ENCODE measurements around the gene NRTN. TPM values are rescaled to one million over a fixed set of nuclear protein-coding genes. Genes with fewer than 3 reads are reported as not detected.

NRTN gene
- total and polyA plus RNA-seq, 2 donors (not counting 3 experiments of a cell fraction or from before 2014, with no cell fraction given): 0.41 TPM; not detected in 1

DNA sequence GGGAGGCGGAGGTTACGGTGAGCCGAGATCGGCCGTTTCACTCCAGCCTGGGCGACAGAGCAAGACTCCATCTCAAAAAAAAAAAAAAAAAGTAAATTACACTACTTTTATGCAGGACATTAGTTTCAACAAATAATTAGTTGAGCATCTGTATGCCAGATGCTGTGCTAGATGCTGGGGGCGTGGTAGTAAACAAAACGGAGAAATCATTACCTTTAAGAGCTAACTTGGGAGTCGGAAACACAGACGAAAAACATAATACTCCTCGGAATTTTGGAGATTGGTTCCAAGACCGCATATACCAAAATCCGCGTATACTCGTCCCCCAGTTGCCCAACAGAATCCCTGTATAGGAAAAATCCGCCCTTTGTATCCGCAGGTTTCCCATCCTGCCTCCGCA is 12.6 kb upstream of the NRTN start:
- Histone ChIP-seq H3K4me1 (ENCODE audit: control insufficient read depth, extremely low read depth, insufficient read depth, low read length) (peaks cover 5% of the 10 kb centered on the region), H3K9me3 (replicated peaks; ENCODE audit: control insufficient read depth, insufficient read depth, low read length) (no peaks in the 10 kb centered on the region), H2AFZ (ENCODE audit: low read depth, low read length) (no peak overlapping the region), H3K36me3 (ENCODE audit: control insufficient read depth in 2 of 2, extremely low read depth in 1 of 2, insufficient read depth in 2 of 2, low read length in 2 of 2) (peaks cover 4 to 19% of the 10 kb centered on the region in 2 experiments), H3K4me3 (replicated peaks in 1 of 3; ENCODE audit: insufficient read depth in 1 of 3, low read depth in 1 of 3, low read length in 3 of 3) (no peak overlapping the region), H3K9me1 (replicated peaks; ENCODE audit: control insufficient read depth, extremely low read depth, insufficient read depth, low read length) (no peaks in the 10 kb centered on the region), H3K27ac (ENCODE audit: insufficient read depth, low read depth, low read length) (no peak overlapping the region), H3K27me3 (ENCODE audit: control insufficient read depth in 2 of 2, insufficient read depth in 2 of 2, low read length in 2 of 2) (no peaks in the 10 kb centered on the region), H3K4me2 (ENCODE audit: insufficient read depth, low read length) (no peak overlapping the region), H3K9ac (replicated peaks; ENCODE audit: extremely low read depth, insufficient read depth, low read length) (no peak overlapping the region), H3K79me2 (ENCODE audit: control insufficient read depth, insufficient read depth, low read length) (peaks cover 8% of the 10 kb centered on the region), H4K20me1 (replicated peaks; ENCODE audit: control insufficient read depth, extremely low read depth, insufficient read depth, low read length) (no peaks in the 10 kb centered on the region)
- CTCF ChIA-PET: no interaction called here
- intact Hi-C loops (cut with micrococcal nuclease) (no loop called here), dilution Hi-C loops (cut with MboI; ENCODE audit: extremely low pct_ligation_motif_present, low sequenced_read_pairs) (no loop called here)
- DNase-seq (ENCODE audit: low read depth, low spot score): no peak
- POLR2A ChIA-PET: no interaction called here
- TF ChIP-seq, protein P1, sequence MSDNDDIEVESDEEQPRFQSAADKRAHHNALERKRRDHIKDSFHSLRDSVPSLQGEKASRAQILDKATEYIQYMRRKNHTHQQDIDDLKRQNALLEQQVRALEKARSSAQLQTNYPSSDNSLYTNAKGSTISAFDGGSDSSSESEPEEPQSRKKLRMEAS (IDR thresholded peaks at IDR 0.05; ENCODE audit: insufficient read depth, insufficient read length): no peak
- TF ChIP-seq POLR2AphosphoS5 (IDR thresholded peaks at IDR 0.05; ENCODE audit: insufficient read depth, low read depth, low read length) (no peak), EZH2 (IDR thresholded peaks at IDR 0.05; ENCODE audit: borderline replicate concordance, low read depth, low read length, severe bottlenecking) (no peak), GATA2 (IDR thresholded peaks at IDR 0.05; ENCODE audit: insufficient read depth, insufficient read length, low read depth, low read length) (no peak), JUN (IDR thresholded peaks at IDR 0.05; ENCODE audit: borderline replicate concordance, insufficient read depth, insufficient read length, low read depth) (no peak), MYC (IDR thresholded peaks at IDR 0.05; ENCODE audit: low read depth, low read length) (no peak), FOS (IDR thresholded peaks at IDR 0.05; ENCODE audit: borderline replicate concordance, insufficient read depth, low read length) (no peak), POLR2A (IDR thresholded peaks at IDR 0.05; ENCODE audit: low read depth, low read length) (no peak)
- TF ChIP-seq, protein P2, sequence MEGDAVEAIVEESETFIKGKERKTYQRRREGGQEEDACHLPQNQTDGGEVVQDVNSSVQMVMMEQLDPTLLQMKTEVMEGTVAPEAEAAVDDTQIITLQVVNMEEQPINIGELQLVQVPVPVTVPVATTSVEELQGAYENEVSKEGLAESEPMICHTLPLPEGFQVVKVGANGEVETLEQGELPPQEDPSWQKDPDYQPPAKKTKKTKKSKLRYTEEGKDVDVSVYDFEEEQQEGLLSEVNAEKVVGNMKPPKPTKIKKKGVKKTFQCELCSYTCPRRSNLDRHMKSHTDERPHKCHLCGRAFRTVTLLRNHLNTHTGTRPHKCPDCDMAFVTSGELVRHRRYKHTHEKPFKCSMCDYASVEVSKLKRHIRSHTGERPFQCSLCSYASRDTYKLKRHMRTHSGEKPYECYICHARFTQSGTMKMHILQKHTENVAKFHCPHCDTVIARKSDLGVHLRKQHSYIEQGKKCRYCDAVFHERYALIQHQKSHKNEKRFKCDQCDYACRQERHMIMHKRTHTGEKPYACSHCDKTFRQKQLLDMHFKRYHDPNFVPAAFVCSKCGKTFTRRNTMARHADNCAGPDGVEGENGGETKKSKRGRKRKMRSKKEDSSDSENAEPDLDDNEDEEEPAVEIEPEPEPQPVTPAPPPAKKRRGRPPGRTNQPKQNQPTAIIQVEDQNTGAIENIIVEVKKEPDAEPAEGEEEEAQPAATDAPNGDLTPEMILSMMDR (IDR thresholded peaks at IDR 0.05; ENCODE audit: extremely low read depth in 1 of 2, insufficient read depth in 1 of 2, low read depth in 1 of 2, low read length in 2 of 2): no peak
- FAIRE-seq: no peak
- no TSS peak for BruUV-seq (replicated peaks)

Data from endothelial cell of umbilical vein (primary cell).